ENCODE measurements around the gene FLNB.

- TF ChIP-seq POLR2A (IDR thresholded peaks at IDR 0.05; ENCODE audit: low read depth, low read length) (no peak), PAX5 (IDR thresholded peaks at IDR 0.05; ENCODE audit: insufficient read depth, low read length, severe bottlenecking) (no peak)
Observed at GRCh38 chr3:58206406-58207011, 198.3 kb downstream of the FLNB start.

All from GM12891 (cell line).